Osteoblast (primary cell): ENCODE results near the gene AKAP12. TPM values are rescaled to one million over a fixed set of nuclear protein-coding genes. Genes with fewer than 3 reads are reported as not detected.

Experiments used
- DNase-seq: peaks from one replicate; pipeline ENCODE4 v3.0.0; 2011; ENCODE audit warnings: low spot score, mixed read lengths; ENCODE audit not compliant: insufficient read length; ENCODE audit errors: missing footprints
- H2AFZ ChIP-seq: 2 replicates; pipeline ENCODE4 v1.6.0; 2011; ENCODE audit warnings: mild to moderate bottlenecking, low read length
- H3K27ac ChIP-seq: 2 replicates; pipeline ENCODE4 v1.5.1; 2011; ENCODE audit warnings: mild to moderate bottlenecking, low read depth, low read length, moderate library complexity
- H3K27me3 ChIP-seq: 2 replicates; pipeline ENCODE4 v1.6.0; 2012; ENCODE audit warnings: mild to moderate bottlenecking, control low read depth, inconsistent platforms, low read length, moderate library complexity; ENCODE audit not compliant: insufficient read depth
- H3K36me3 ChIP-seq: 2 replicates; pipeline ENCODE4 v1.5.1; 2011; ENCODE audit warnings: mild to moderate bottlenecking, low read length, control low read depth, moderate library complexity; ENCODE audit not compliant: insufficient read depth
- H3K4me1 ChIP-seq: 2 replicates; pipeline ENCODE4 v1.5.1; 2011; ENCODE audit warnings: mild to moderate bottlenecking, low read length, control low read depth, moderate library complexity; ENCODE audit not compliant: insufficient read depth
- H3K4me2 ChIP-seq: 2 replicates; pipeline ENCODE4 v1.6.0; 2011; ENCODE audit warnings: mild to moderate bottlenecking, low read length; ENCODE audit not compliant: insufficient read depth
- H3K4me3 ChIP-seq: fragments of 200-600 bp; sonication (generic); 3 replicates; pipeline ENCODE4 v1.5.1; 2012; ENCODE audit warnings: mild to moderate bottlenecking, low read length, inconsistent platforms; ENCODE audit not compliant: insufficient read depth
- H3K79me2 ChIP-seq: 2 replicates; pipeline ENCODE4 v1.6.0; 2012; ENCODE audit warnings: mild to moderate bottlenecking, low read length, control low read depth, inconsistent platforms; ENCODE audit not compliant: insufficient read depth
- H3K9me3 ChIP-seq: 2 replicates; pipeline ENCODE4 v1.5.1; 2011; ENCODE audit warnings: low read depth, low read length, control low read depth
- H4K20me1 ChIP-seq: 2 replicates; pipeline ENCODE4 v1.6.0; 2012; ENCODE audit warnings: mild to moderate bottlenecking, low read length, control low read depth; ENCODE audit not compliant: insufficient read depth
- CTCF ChIP-seq: IDR thresholded peaks from 2 replicates; pipeline ENCODE4 v1.5.1; 2011; ENCODE audit warnings: mild to moderate bottlenecking, low read depth, low read length, moderate library complexity; ENCODE audit errors: extremely low read depth
- total RNA-seq: library from RNA; depleted of rRNA; stranded (reverse); fragments of >200 nt; gene quantifications from 2 replicates; pipeline ENCODE4 v1.2.3, GENCODE V29; 2012

AKAP12 gene
- total RNA-seq, 1 donor: 67.3 TPM

DNA sequence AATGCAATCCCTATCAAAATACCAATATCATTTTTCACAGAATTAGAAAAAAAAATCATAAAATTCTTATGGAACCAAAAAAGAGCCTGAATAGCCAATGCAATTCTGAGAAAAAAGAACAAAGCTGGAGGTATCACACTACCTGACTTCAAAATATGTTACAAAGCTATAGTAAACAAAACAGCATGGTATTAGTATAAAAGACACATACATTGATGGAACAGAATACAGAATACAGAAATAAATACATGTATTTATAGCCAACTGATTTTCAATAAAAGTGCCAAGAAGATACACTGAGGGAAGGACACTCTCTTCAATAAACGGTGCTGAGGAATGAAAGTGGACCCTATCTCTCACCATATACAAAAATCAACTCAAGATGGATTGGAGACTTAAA, 28.7 kb upstream of the AKAP12 start:
- TF ChIP-seq CTCF: no peak
- Histone ChIP-seq H3K36me3 (no peaks in the 10 kb centered on the region), H3K27me3 (peaks cover under 1% of the 10 kb centered on the region), H3K4me1 (peaks cover 6% of the 10 kb centered on the region), H3K9me3 (no peaks in the 10 kb centered on the region), H3K79me2 (no peaks in the 10 kb centered on the region), H3K4me3 (no peak overlapping the region), H4K20me1 (no peaks in the 10 kb centered on the region), H2AFZ (no peak overlapping the region), H3K27ac (no peak overlapping the region), H3K4me2 (no peak overlapping the region)
- DNase-seq: no peak

DNA sequence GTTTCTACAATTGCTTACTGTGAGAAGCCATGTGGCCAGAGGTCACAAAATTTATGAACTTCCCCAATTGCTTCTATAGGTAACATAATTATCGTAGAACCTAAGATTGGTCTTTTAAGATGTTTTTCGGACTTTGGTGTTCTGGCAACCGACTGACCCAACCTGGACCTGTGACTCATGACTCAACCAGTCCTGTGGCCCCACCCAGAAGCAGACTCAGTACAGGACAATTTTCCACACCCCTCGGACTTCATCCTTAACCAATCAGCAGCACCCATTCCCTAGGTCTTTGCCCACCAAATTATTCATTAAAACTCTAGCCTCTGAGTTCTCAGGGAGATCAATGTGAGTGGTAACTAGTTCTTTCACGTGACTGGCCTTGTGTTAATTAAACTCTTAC, 26.4 kb upstream of the AKAP12 start:
- no peak for TF ChIP-seq CTCF
- Histone ChIP-seq H3K4me1 (peaks cover 6% of the 10 kb centered on the region), H3K4me2 (no peak overlapping the region), H3K79me2 (no peaks in the 10 kb centered on the region), H3K9me3 (no peaks in the 10 kb centered on the region), H4K20me1 (no peaks in the 10 kb centered on the region), H2AFZ (no peak overlapping the region), H3K27me3 (peaks cover 8% of the 10 kb centered on the region), H3K4me3 (no peak overlapping the region), H3K27ac (no peak overlapping the region), H3K36me3 (no peaks in the 10 kb centered on the region)
- DNase-seq: no peak

DNA sequence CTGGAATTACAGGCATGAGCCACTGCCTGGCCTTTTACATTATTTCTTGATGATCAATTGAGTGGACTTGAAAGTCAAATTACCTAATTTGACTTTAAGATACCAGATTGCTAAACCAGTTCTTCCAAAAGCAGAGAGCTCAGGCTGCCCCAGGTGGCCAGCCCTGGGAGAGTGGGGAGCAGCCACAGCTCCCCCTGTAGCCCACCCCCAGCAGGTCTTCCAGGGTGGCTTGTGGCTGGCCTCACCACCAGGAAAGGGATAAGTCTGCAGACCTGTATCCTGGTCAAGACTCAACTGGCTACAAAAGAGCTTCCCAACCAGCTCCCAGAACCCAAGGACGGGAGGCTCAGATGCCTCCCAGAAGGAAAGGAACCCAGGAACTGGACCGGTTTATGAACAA, 23.8 kb upstream of the AKAP12 start:
- Histone ChIP-seq H3K36me3 (no peaks in the 10 kb centered on the region), H3K4me2 (no peak overlapping the region), H3K4me1 (no peaks in the 10 kb centered on the region), H2AFZ (no peak overlapping the region), H4K20me1 (no peaks in the 10 kb centered on the region), H3K27me3 (peaks cover 8% of the 10 kb centered on the region), H3K27ac (no peak overlapping the region), H3K79me2 (no peaks in the 10 kb centered on the region), H3K4me3 (no peak overlapping the region), H3K9me3 (no peaks in the 10 kb centered on the region)
- no peak for TF ChIP-seq CTCF
- DNase-seq: no peak

GRCh38 chr6:151216804-151217203, 23.0 kb upstream of the AKAP12 start:
- no peaks in the 10 kb centered on the region for H4K20me1 ChIP-seq
- H3K79me2 ChIP-seq: no peaks in the 10 kb centered on the region
- no peak overlapping the region for H3K4me2 ChIP-seq
- H3K9me3 ChIP-seq: no peaks in the 10 kb centered on the region
- DNase-seq: no peak
- TF ChIP-seq CTCF: no peak
- no peak overlapping the region for H3K4me3 ChIP-seq
- no peak overlapping the region for H2AFZ ChIP-seq
- H3K36me3 ChIP-seq: no peaks in the 10 kb centered on the region
- H3K27me3 ChIP-seq: peaks cover 8% of the 10 kb centered on the region
- H3K4me1 ChIP-seq: no peaks in the 10 kb centered on the region
- no peak overlapping the region for H3K27ac ChIP-seq
